Astrocyte of the hippocampus (primary cell): Measurements from ENCODE around the gene GAK.
A peak's percentile ranks its signal among the peaks of the same experiment; 100 is the strongest.

ENCODE experiments used
- DNase-seq: peaks from one replicate; pipeline ENCODE4 v3.0.0; 2011; ENCODE audit warnings: low read depth, low spot score

The GAK gene

GRCh38 chr4:831483-831805 is 100.7 kb downstream of the GAK start:
- no peak for DNase-seq

DNA sequence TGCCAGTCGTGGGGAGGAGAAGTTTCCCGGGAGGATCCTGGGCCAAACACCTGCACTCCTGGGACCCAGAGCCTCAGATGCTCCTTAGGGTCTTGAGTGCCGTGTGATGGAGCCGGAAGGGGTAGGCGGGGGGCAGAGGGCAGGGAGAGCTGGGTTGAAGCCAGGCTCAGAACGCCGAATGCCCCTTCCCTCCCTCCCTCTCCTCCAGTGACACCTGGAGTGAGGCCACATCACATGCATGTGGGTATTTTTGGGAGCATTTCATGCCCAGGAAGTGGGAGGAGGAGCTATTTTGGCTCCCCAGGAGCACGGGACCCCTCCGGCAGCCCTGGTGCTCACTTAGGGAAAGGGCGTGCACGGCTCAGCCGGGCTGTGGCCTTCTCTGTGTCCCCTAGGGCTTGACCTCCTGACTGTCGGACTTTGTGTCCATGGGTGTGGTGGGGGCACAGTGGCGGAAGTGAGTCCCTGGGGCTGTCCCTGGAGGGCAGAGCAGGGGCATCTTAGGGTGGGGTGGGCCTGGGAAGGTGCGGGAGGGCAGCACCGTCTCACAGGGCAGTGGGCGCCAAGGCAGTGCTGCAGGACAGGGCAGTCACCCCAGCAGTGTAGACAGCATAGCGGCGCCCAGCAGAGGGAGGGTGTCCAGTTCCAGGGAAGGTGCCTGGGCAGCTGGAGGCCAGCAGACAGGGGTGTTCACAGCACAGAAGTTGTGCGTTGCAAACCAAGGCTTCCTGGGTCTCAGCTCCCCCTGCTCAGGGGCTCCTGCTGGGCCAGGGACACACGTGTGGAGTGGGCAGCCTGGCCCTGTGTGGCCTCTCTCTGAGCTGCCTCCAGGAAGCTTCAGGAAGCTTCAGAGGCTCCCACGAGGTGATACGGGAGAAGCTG is 101.3 kb downstream of the GAK start:
- DNase-seq: no peak

- DNase-seq: no peak
Measured at GRCh38 chr4:829761-830600, 102.1 kb downstream of the GAK start.

- no peak for DNase-seq
Measured at GRCh38 chr4:829291-829690, 102.8 kb downstream of the GAK start.

GRCh38 chr4:828641-829271 is 103.4 kb downstream of the GAK start:
- DNase-seq: no peak

- DNase-seq: no peak
Measured at GRCh38 chr4:827209-828081, 104.7 kb downstream of the GAK start.

GRCh38 chr4:826508-827208 is 105.5 kb downstream of the GAK start:
- no peak for DNase-seq

- DNase-seq: peak; percentile 46
Measured at GRCh38 chr4:825971-826330, 106.2 kb downstream of the GAK start, which contains the start of gene CPLX1. CPLX1 (minus strand) TSS chr4:826129; CDS start chr4:824522, 1,607 bp downstream.

DNA sequence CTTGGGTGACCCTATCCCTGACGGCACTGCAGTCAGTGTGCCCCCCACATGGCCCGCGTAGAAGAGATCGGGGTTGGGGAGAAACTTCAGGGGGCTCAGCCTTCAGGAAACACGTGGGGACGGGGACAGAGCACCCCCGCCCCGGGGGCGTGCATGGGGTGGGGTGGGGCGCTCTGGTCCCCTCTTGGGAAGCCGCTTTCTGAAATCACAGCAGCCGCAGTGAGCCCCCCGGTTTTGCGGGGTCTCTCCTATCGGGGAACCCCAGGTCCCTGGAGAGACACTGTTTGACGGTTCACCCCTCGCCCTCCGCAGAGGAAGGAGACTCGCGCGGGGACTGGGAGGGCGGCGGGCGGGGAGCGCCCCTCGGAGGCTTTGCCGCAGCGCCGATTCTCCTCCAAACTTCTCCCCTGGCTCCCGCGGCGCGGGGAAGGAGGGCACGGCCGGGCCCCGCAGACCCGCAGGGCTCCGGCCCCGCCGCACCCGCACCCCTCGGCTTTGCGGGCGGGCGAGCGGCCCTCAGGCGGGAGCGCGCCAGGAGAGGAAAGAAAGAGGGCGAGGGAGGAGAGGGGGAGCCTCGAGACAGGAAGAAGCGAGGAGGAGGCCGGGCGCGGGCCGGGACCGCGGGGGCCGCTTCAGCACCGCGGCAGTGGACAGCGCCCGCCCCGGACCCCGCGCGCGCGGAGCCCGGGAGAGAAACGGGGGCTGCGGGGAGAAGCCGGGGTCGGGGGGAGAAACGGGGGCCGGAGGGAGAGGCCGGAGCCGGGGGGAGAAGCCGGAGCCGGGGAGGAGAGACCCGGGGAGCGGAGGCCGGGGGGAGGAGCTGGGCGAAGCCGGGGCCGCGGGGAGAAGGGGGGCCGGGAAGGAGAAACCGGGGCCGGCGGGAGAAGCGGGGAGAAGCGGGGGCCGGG is 106.8 kb downstream of the GAK start:
- DNase-seq: peak; percentile 65

GRCh38 chr4:824461-825062 is 107.6 kb downstream of the GAK start:
- DNase-seq: no peak

- DNase-seq: no peak
Measured at GRCh38 chr4:823761-824460, 108.2 kb downstream of the GAK start.

GRCh38 chr4:823176-823760 is 108.8 kb downstream of the GAK start:
- no peak for DNase-seq

GRCh38 chr4:822361-823175 is 109.5 kb downstream of the GAK start:
- DNase-seq: no peak

GRCh38 chr4:821631-822030 is 110.5 kb downstream of the GAK start:
- no peak for DNase-seq

DNA sequence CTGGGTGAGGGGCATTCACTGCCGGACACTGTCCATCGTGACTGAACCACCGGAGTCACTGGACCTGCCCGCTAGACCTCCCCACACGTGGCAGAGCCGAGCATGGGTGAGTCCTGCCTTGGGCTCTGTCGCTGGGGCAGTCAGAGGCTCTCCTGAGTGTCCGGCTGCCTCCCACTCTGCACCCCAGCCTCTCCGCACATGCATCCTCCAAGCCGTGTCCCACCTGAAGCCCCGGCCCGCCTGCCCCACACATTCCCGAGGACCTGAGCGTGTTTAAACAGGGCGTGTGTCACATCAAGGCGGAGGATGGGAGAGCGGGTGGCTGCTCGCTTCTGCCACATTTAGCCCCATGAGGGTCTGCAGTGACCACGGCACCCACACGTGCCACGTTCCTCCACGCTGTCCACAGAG is 110.9 kb downstream of the GAK start:
- DNase-seq: no peak

- DNase-seq: no peak
Measured at GRCh38 chr4:820230-821172, 111.6 kb downstream of the GAK start.
